Amniotic epithelial cell (primary cell): ENCODE data around the gene RHOJ.
A peak's percentile ranks its signal among the peaks of the same experiment; 100 is the strongest.
"Not testable (repeated sequence)": the region's sequence is repeated elsewhere in the genome, so short reads cannot be mapped to it uniquely, and the experiment has no call there.

Experiments
- DNase-seq: peaks from one replicate; pipeline ENCODE4 v3.0.0-alpha.2; 2010; ENCODE audit warnings: low read depth

Gene RHOJ

DNA sequence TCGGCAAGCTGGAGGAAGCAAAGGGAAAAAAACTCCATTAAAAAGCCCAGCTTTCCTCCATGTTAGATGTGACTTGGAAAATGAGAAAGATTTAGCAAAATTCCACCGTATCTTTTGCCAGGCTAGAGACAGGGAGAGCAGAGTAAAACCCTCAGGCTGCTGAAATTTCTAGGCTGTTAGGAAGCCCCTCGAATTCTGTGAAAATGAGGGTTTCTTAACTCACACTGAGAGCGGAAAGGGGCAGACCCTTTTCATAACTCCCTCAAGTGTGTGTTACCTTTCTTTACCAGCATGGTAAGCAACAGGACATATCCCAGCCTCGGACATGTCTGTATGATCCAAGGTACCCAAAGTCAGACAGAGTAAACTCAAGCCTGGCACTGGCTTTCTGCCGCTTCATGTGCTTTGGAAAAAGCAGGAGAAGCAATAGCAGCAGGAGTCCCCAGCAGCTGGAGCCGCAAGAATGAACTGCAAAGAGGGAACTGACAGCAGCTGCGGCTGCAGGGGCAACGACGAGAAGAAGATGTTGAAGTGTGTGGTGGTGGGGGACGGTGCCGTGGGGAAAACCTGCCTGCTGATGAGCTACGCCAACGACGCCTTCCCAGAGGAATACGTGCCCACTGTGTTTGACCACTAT, at the start of gene RHOJ:
RHOJ (plus strand) TSS at position 37 of the 637 bp plus-strand sequence; CDS start at position 464, 427 bp downstream.
- peak; percentile 8 for DNase-seq

DNA sequence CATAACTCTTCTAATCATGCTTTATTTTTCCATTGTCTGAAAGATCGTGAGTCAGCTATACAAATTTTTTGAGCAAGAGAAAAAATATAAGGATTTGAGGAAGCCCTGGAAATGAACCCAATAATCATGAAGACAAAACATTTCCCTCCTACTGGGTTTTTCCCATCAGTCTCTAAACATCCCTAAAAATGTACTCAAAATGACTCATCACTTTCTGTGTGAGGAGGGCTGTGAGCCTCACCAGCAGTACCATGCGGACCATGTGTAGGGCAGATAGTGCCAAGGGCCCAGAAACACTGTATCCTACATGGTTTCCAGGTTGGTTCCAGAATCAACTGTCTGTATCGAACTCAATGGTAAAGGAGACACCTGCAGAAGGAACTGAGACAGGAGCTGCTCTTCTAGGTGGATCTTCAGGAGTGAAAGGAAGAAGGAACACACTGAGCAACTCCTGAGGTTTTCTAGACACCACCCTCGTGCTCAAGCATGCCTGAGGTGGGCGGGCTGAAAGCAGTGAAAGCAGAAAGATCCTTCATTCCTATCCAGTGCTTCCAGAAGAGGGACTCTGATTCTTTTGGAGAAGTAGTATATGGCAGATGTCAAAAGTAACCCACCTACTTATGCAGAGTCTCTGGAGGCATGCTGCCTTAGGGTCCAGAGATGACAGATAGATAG, 48.6 kb upstream of the RHOJ start:
- DNase-seq, result peak; percentile 23

DNA sequence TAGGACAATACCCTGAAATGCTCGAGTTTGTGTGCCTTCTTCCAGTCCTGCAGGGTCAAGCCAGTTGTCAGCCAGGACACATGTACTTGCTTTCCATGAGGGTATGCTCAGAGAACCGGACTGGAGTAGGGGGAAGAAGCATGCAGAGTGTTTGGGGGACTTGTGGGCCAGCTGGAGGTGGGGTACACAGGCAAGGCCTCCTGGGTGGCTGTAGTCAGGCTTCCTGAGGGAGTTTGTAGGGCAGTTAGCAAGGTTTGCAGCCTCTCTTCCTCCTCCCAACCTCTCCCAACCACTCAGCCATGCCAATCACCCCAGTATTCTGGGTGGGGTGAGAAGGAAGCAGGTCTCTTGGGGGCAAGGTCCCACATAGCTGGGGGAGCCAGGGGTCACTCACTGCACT, 47.0 kb upstream of the RHOJ start:
- no peak for DNase-seq

DNA sequence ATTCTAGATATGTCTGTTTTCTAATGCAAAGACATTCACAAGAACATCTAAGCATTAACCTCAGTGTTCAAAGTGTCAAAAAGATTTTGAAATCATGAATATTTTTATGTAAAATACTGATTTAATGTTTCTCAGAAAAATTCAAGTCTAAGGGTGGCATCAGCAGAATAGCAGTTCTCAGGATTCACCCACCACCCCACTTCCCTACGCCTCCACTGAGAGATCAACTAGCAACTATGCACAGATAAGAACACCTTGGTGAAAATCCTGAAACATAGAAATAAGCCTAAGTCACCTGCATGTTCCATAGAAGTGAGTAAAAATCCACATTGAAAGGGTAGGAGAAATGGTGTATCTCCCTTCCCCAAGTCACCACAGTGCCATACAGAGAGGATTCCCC, 40.9 kb upstream of the RHOJ start:
- DNase-seq, result no peak

DNA sequence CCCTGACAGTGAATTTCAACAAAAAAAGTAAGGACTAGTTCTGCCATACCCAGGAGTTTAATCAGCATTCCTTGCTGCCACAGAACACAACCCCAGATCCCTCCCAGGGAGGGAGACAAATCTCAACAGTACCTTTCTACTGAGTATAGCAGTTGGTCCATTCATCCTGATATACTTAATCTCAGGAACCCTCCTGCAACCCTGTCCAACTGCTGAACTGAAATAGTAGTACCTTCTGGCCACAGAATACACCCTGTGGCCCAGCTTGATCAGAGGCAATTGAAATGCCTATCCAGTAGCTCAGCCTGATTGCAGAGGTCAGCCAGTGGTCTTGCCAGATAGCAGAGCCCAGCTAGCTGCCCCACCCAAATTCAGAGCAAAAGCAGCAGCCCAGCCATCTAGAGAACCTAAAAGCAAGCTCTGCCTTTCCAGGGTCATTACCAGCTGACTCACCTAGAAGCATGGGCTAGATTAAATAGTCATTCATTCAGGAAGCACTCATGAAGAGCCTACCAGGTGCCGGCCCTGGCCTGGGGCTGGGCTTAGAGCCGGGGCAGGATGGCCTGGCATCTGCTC, 40.0 kb upstream of the RHOJ start:
- peak; percentile 13 for DNase-seq

DNA sequence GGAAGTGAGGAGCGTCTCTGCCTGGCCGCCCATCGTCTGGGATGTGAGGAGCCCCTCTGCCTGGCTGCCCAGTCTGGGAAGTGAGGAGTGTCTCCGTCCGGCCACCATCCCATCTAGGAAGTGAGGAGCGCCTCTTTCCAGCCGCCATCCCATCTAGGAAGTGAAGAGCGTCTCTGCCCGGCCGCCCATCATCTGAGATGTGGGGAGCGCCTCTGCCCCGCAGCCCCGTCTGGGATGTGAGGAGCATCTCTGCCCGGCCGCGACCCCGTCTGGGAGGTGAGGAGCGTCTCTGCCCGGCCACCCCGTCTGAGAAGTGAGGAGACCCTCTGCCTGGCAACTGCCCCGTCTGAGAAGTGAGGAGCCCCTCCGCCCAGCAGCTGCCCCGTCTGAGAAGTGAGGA, 39.0 kb upstream of the RHOJ start:
- DNase-seq, result not testable (repeated sequence)

DNA sequence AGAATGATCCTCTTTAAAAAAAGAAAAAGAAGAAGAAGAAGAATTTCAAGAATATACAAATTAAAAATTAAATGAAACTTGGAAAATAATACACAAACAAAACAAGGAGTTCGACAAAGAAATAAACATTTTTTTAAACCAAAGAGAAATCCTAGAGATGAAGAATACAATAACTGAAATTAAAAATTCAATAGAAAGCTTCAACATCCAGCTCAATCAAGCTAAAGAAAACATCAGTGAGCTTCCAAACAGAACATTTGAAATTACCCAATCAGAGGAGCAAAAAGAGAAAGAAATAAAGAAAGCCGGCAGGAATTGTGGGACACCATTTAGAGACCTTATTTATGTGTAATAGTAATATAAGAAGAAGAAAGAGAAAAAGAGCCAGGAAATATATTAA, 37.2 kb upstream of the RHOJ start:
- DNase-seq, result no peak

DNA sequence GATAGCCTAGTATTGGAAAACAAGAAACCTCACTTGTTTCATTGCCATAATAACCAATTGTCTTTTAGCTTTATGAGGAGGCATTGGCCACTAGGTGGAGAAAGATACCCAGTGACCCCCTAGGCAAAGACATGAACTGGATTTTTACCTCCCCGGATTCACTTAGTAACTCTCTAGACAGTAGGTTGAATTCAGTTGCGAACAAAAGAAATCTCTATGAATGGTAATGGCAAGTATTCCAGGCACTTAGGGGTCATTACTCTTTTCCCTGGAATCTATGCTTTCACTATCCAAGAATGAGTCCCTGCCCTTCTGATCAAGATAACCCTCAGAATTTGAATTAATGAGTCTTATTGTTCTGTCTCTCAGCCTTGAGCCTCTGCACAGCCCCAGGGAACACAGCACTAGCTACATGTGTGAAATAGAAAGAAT, 29.5 kb upstream of the RHOJ start:
- peak; percentile 53 for DNase-seq

DNA sequence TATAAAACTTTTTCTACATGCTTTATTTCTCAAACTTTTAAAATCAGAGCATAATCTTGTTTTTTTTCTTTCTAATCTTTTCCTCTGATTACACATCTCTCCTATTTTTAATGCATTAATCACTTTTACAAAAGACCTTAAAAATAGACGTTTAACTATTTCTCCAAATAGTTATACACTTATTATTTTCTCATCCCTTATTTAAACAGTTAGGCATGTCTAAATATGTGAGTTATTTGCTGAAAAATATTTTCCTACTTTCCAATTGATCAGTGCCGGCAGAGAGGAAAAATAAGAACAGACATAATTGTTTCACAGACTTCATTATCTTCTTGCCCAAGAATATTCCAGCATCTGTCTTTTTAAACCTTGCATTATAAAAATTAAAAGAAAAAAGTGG, 28.7 kb upstream of the RHOJ start:
- DNase-seq, result no peak

DNA sequence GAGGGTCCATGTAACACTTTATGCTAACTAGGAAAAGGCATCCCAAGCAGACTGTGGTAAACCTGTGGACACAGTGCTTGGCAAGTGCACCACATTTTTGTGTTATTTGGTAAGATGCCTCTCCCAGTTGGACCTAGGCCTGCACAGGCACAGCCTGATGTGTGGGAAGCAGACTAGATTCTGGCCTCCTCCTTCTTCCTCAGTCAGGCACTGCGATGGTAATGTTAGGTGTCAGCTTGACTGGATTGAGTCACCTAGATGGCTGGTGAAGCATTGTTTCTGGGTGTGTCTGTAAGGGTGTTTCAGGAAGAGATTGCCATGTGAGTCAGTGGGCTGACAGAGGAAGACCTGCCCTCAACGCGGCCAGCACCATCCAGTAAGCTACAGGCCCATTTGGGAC, 25.3 kb upstream of the RHOJ start:
- peak; percentile 11 for DNase-seq

DNA sequence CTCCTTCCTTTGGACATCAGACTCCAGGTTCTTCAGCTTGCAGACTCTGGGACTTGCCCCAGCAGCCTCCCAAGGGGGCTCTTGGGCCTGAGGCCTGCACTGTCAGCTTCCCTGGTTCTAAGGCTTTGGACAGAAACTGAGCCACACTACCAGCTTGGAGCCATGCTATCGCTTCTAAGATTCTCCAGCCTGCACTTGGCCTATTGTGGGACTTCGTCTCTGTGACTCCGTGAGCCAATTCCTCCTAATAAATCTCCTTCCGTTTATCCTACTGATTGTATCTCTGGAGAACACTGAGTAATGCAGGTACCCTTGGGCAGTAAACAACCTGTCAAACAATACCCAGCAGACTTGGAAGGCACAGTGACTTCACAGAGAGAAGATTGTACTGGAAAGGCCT, 24.9 kb upstream of the RHOJ start:
- no peak for DNase-seq

DNA sequence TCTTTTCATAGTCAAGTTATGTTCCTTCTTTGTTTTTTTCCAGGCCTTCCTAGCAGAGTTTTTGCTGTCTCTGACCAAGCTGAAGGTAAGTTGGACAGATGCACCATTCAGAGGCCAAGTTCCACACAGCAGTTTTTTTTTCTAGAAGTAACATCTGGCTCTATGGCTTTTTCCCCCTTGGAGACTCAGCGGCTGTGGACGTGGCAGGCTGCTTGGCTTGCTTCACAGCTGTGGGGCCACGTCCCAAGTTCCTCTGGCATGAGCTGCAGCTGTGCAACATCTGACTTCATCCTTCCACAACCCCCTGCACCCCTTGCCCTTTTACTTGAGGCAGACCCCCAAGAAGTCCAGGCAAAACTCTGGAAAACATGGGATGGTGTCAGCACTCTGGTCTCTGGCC, 24.2 kb upstream of the RHOJ start:
- no peak for DNase-seq

DNA sequence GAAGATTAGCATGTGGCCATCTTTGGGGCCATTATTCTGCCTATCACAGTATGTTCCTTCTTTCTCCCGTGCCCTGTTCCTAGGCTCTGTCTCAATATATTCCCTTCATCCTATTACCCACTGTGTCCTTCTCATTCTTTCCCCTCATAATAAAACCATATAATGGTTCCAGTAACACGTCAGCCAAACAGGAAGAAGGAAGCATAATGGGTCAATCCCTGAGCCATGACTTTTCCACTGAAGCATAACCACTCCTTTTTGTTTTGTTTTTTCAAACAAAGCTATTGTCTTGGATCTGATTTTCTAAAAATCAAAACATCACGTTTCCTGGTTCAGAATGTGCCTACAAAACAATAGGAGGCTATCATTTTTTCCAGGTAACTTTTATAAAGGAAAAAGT, 21.3 kb upstream of the RHOJ start:
- DNase-seq, result no peak

DNA sequence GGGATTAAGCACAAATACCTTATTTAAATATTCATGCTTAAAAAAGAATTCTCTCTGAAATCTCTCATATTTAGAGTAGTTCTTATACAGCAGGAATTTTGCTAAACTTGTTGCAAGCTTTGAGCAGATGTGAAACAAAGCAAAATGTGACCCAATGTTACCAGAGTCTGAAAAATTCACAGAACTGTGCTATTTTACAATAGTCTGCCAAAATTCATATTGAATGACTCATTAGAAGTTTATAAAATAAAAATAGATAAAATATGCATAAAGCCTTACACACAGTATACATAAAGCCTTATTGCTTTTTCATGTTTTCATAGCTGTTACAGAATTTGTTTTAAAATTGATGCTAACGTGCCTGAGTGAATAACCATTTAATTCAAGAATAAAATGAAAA, 17.8 kb upstream of the RHOJ start:
- peak; percentile 24 for DNase-seq

DNA sequence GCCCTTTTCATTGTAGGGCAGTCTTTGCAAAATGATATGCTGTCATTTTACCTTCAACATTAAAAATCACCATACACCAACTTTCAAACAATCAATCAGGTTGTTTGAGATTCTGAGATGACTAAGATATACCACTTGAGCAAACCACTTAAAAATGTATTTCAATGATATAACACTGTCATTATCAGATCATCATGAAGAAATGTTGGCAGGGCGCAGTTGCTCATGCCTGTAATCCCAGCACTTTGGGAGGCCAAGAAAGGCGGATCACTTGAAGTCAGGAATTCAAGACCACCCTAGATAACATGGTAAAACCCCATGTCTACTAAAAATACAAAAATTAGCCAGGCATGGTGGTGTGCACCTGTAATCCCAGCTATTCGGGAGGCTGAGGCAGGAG, 13.0 kb upstream of the RHOJ start:
- DNase-seq, result no peak

DNA sequence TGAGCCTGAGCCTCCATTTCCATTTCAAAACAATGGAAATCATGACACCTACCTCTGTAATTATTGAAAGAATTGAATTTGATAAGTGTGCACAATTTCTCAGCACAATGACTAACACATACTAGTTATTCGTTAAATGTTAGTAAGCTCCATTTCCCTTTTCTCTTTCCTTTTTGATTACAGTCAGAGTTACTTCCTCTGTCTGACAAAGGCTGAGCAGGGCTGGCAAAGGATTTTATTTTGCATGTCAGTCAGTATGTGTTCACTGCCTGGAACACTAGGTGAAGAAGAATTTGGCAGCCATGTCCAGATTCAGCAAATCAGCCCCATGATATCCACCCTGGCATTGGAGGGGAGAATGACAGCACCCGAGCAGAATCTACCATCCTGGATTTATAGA, 12.2 kb upstream of the RHOJ start:
- DNase-seq, result no peak

DNA sequence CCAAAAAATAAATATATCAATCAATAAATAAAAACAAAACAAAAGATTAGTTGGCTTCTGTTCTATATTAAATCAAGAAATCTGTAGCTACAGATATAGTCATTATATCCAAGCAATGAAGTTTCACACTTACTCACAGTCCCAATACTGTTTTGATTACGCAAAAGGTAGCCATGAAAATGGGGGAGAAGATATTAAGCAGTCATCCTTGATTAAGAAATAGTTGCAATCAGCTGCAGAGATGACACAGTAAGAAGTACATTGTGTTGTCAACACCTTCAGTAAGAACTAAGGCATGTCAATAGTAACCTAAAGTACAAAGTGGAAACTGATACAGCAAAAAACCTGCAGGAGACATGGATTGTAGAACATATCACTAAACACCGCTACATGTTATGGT, 11.0 kb upstream of the RHOJ start:
- no peak for DNase-seq

DNA sequence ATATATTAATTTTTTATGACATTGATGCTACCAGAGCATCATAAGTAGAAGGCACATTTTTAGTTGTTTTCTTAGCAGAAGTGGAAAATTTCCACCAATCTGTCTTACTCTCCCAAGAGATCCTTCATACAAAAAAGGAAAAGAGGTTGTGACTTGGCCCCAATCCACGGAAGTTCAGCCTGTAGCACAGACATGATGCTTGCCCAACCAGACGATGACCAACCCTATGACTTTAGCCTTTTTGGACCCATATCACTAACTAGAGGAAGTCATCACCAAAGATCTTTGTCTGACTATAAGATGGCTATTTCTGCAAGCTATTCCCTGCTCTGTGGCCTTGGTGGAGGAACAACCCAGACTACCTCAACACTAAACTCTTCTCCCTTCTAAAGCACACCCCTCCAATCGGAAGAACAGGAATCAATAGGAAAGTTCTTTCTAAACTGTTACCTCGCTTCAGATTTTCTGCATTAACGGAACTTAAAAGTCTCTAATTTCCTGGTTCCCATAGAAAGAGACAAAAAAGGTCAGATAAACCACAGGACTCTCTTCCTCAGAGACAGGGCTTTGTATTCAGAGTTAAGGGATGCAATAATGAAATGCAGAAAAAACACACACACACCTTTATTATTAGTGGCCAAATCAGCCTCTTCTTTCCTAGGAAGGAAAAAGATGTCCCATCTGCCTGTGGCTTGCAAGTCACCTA, 4.1 kb upstream of the RHOJ start:
- no peak for DNase-seq

DNA sequence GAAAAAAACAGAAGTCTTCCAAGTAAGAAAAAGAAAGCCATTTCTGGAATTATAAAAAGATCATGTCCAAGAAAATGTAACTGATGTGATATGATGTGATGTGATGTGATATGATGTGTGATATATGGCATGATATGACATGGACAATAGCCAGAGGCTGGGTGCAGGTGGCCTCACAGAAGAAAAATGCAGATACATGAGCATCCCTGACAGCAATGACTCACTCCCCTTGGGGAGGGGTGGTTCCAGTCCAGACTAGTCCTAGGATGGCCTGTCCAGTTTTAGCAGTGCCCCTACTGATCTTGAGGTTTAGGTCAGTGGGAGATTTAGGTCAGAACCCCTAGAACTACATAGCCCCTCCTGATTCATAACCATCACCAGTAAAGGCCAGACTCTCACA, 3.5 kb upstream of the RHOJ start:
- DNase-seq, result no peak

DNA sequence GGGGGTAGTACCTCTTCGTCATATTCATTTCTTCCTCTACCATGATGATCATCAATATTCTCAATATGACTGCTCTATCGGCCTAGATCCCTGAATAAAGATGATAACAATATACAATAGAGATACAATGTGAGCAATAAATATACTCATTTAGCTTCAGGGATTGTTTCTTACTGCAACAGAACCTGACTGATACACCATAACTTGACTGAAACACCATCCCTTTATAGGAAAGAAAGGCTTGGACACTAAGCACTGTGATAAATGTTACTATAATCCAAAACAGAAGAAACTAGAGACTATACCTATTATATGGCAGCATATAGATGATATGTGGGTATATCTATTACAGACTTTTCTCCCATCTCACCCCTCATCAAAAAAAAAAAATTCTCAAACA, 1.2 kb upstream of the RHOJ start:
- no peak for DNase-seq

DNA sequence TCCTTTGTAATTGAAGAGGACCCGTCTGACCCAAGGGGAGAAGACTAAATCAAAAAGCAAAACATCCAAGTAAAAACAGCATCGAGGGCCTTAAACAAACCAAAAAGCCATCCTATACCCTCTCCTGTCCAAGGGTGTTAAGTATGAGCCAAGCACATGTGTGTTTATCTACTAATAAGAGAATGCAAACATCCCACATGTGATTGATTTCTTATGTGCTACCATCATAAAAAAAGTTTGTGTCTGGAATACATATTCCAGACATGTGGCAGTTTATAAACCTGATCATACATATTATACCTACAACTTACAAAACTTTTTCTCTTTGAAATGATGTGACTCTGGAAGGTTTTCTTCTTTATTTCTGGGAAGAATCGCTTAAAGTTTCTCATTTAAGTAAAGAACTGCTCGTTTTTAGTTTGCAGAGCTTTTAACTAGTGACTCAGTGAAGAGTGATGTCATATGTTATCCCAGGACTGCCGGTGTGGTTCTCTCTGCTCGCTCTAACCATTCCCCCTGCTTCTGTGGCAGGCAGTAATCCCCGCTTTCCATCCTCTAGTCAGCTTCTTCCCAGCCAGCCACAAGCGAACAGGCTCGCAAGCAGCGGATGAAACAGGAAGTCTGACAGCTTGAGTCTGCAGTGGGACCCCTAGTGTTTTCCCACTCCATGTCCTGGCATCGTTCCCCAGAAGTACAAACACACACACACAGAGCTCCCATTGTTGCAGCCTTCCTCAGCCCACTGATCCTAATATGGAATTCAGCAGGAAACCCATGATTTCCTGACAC, 431 bp upstream of the RHOJ start:
- DNase-seq, result peak; percentile 95

DNA sequence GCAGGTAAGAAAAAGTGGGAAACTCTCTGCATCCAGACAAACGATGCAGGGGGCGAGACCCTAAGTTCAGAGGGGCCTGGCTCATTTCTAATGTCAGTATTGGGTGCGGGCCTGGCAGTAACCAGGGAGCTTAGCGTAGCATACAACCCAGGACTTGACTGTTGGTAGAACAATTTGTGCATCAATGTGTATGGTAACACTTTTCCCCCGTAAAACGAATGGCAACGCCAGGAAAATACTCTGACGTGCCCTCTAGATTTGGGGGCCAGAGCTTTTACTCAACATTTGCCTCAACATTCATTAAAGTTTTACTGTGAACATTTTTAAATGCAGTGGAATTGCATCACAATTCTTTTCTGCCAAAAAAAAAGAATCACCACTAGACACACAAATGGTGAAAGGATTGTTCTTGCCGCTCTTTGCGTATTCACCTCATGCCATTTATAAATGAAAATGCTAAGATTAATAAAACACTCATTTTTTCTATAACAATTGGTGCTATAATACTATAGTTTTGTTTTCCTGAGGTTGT, 867 bp downstream of the RHOJ start:
- DNase-seq, result no peak
